ENCODE results near the gene VPS13C. TPM values are rescaled to one million over a fixed set of nuclear protein-coding genes. Genes with fewer than 3 reads are reported as not detected.

Gene VPS13C
- total and polyA plus RNA-seq, 2 experiments from 2014 or later: 10.2 to 20.5 TPM

GRCh38 chr15:61807281-61807929 lies 252.8 kb downstream of the VPS13C start:
- no peak for ATAC-seq
- Histone ChIP-seq H3K27ac (ENCODE audit: low read depth) (no peak overlapping the region), H3K36me3 (ENCODE audit: insufficient read depth) (no peaks in the 10 kb centered on the region), H3K27me3 (ENCODE audit: insufficient read depth) (no peaks in the 10 kb centered on the region), H4K20me1 (replicated peaks; ENCODE audit: insufficient read depth) (no peaks in the 10 kb centered on the region), H3K4me1 (ENCODE audit: insufficient read depth) (no peaks in the 10 kb centered on the region), H3F3A (replicated peaks; ENCODE audit: low read depth) (no peaks in the 10 kb centered on the region), H3K9me2 (ENCODE audit: insufficient read depth) (no peaks in the 10 kb centered on the region), H3K4me3 (no peak overlapping the region), H3K79me2 (replicated peaks; ENCODE audit: insufficient read depth) (no peaks in the 10 kb centered on the region), H2AFZ (peak overlapping the region; percentile 60; the same call in 1 of the 2 replicates), H3K4me2 (no peak overlapping the region)
- Mint-ChIP-seq H3K27me3 (ENCODE audit: insufficient read depth, low read depth, poor library complexity) (no peaks in the 10 kb centered on the region), H3K4me1 (peaks cover 4% of the 10 kb centered on the region), H3K36me3 (ENCODE audit: low read depth) (no peaks in the 10 kb centered on the region), H3K4me3 (no peak overlapping the region), H3K27ac (no peak overlapping the region), H3K9me3 (no peaks in the 10 kb centered on the region)
- DNase-seq (ENCODE audit: low spot score): no peak
- TF ChIP-seq, protein P1, sequence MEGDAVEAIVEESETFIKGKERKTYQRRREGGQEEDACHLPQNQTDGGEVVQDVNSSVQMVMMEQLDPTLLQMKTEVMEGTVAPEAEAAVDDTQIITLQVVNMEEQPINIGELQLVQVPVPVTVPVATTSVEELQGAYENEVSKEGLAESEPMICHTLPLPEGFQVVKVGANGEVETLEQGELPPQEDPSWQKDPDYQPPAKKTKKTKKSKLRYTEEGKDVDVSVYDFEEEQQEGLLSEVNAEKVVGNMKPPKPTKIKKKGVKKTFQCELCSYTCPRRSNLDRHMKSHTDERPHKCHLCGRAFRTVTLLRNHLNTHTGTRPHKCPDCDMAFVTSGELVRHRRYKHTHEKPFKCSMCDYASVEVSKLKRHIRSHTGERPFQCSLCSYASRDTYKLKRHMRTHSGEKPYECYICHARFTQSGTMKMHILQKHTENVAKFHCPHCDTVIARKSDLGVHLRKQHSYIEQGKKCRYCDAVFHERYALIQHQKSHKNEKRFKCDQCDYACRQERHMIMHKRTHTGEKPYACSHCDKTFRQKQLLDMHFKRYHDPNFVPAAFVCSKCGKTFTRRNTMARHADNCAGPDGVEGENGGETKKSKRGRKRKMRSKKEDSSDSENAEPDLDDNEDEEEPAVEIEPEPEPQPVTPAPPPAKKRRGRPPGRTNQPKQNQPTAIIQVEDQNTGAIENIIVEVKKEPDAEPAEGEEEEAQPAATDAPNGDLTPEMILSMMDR (conservative IDR thresholded peaks at IDR 0.05; ENCODE audit: low read depth in 2 of 2): no peak
- TF ChIP-seq ZNF114 (CRISPR knock-in tag; IDR thresholded peaks at IDR 0.05) (no peak), JUNB (IDR thresholded peaks at IDR 0.05; ENCODE audit: unreplicated experiment) (no peak), CREB1 (CRISPR knock-in tag; IDR thresholded peaks at IDR 0.05; ENCODE audit: low read depth) (no peak), NANOG (IDR thresholded peaks at IDR 0.05; ENCODE audit: borderline replicate concordance) (no peak), STAT1 (IDR thresholded peaks at IDR 0.05; ENCODE audit: unreplicated experiment) (no peak), EZH2phosphoT487 (IDR thresholded peaks at IDR 0.05; ENCODE audit: unreplicated experiment) (no peak)
- TF ChIP-seq, protein P2, sequence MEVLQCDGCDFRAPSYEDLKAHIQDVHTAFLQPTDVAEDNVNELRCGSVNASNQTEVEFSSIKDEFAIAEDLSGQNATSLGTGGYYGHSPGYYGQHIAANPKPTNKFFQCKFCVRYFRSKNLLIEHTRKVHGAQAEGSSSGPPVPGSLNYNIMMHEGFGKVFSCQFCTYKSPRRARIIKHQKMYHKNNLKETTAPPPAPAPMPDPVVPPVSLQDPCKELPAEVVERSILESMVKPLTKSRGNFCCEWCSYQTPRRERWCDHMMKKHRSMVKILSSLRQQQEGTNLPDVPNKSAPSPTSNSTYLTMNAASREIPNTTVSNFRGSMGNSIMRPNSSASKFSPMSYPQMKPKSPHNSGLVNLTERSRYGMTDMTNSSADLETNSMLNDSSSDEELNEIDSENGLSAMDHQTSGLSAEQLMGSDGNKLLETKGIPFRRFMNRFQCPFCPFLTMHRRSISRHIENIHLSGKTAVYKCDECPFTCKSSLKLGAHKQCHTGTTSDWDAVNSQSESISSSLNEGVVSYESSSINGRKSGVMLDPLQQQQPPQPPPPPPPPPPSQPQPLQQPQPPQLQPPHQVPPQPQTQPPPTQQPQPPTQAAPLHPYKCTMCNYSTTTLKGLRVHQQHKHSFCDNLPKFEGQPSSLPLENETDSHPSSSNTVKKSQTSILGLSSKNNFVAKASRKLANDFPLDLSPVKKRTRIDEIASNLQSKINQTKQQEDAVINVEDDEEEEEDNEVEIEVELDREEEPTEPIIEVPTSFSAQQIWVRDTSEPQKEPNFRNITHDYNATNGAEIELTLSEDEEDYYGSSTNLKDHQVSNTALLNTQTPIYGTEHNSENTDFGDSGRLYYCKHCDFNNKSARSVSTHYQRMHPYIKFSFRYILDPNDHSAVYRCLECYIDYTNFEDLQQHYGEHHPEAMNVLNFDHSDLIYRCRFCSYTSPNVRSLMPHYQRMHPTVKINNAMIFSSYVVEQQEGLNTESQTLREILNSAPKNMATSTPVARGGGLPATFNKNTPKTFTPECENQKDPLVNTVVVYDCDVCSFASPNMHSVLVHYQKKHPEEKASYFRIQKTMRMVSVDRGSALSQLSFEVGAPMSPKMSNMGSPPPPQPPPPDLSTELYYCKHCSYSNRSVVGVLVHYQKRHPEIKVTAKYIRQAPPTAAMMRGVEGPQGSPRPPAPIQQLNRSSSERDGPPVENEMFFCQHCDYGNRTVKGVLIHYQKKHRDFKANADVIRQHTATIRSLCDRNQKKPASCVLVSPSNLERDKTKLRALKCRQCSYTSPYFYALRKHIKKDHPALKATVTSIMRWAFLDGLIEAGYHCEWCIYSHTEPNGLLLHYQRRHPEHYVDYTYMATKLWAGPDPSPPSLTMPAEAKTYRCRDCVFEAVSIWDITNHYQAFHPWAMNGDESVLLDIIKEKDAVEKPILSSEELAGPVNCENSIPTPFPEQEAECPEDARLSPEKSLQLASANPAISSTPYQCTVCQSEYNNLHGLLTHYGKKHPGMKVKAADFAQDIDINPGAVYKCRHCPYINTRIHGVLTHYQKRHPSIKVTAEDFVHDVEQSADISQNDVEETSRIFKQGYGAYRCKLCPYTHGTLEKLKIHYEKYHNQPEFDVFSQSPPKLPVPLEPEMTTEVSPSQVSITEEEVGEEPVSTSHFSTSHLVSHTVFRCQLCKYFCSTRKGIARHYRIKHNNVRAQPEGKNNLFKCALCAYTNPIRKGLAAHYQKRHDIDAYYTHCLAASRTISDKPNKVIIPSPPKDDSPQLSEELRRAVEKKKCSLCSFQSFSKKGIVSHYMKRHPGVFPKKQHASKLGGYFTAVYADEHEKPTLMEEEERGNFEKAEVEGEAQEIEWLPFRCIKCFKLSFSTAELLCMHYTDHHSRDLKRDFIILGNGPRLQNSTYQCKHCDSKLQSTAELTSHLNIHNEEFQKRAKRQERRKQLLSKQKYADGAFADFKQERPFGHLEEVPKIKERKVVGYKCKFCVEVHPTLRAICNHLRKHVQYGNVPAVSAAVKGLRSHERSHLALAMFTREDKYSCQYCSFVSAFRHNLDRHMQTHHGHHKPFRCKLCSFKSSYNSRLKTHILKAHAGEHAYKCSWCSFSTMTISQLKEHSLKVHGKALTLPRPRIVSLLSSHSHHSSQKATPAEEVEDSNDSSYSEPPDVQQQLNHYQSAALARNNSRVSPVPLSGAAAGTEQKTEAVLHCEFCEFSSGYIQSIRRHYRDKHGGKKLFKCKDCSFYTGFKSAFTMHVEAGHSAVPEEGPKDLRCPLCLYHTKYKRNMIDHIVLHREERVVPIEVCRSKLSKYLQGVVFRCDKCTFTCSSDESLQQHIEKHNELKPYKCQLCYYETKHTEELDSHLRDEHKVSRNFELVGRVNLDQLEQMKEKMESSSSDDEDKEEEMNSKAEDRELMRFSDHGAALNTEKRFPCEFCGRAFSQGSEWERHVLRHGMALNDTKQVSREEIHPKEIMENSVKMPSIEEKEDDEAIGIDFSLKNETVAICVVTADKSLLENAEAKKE (CRISPR knock-in tag; IDR thresholded peaks at IDR 0.05): no peak

Other genes with a start within 250 kb of the VPS13C start
- gene C2CD4A, start 6.5 kb upstream of the VPS13C start, total RNA-seq (2014; rRNA removed; shearing (Covaris generic)): 0.07 and 0.19 TPM in 2 replicates
- 0.30 TPM in 1 of 2 replicates, not detected in the other for gene C2CD4A, start 6.5 kb upstream of the VPS13C start, polyA plus RNA-seq (2016; fragmentation: Nextera tagmentation; extraction: Ambion mirVana)
- 1.3 and 1.5 TPM in 2 replicates for gene C2CD4B, start 104.8 kb upstream of the VPS13C start, total RNA-seq (2014; rRNA removed; shearing (Covaris generic))
- gene C2CD4B, start 104.8 kb upstream of the VPS13C start, polyA plus RNA-seq (2016; fragmentation: Nextera tagmentation; extraction: Ambion mirVana): 0.31 TPM in 1 of 2 replicates, not detected in the other

All from GM23338 (cell line).